NCI-H460 (cell line): ENCODE measurements around the gene PLTP. TPM values are rescaled to one million over a fixed set of nuclear protein-coding genes. Genes with fewer than 3 reads are reported as not detected.
"Not testable (repeated sequence)": the region's sequence is repeated elsewhere in the genome, so short reads cannot be mapped to it uniquely, and the experiment has no call there.

Experiments
- DNase-seq: peaks from one replicate; pipeline ENCODE4 v3.0.0-alpha.2; 2016; ENCODE audit warnings: low read depth; ENCODE audit errors: extremely low read depth
- total RNA-seq: library from RNA; depleted of rRNA; stranded (reverse); fragments of >200 nt; shearing (Covaris generic); gene quantifications from 2 replicates; pipeline ENCODE4 v1.2.3, GENCODE V29; 2014

Gene PLTP
- total RNA-seq, 1 experiment from 2014 or later = 116 TPM

- no peak for DNase-seq
Observed at GRCh38 chr20:45944965-45945677, 33.2 kb upstream of the PLTP start.

GRCh38 chr20:45944151-45944964 is 32.4 kb upstream of the PLTP start:
- DNase-seq = peak; percentile 51

- DNase-seq = no peak
Observed at GRCh38 chr20:45943613-45944012, 31.7 kb upstream of the PLTP start.

- no peak for DNase-seq
Observed at GRCh38 chr20:45940469-45940868, 28.5 kb upstream of the PLTP start.

- DNase-seq = no peak
Observed at GRCh38 chr20:45940053-45940452, 28.1 kb upstream of the PLTP start.

- no peak for DNase-seq
Observed at GRCh38 chr20:45938727-45939438, 26.9 kb upstream of the PLTP start.

GRCh38 chr20:45937765-45938164 is 25.8 kb upstream of the PLTP start:
- no peak for DNase-seq

- DNase-seq = no peak
Observed at GRCh38 chr20:45935416-45936046, 23.6 kb upstream of the PLTP start.

- peak; percentile 98 for DNase-seq
Observed at GRCh38 chr20:45934586-45935415, 22.8 kb upstream of the PLTP start, which contains the start of gene PCIF1. Gene PCIF1, plus strand, starts transcription at chr20:45934683. Its CDS starts 4,317 bp downstream, at chr20:45939000.

- no peak for DNase-seq
Observed at GRCh38 chr20:45934046-45934585, 22.2 kb upstream of the PLTP start.

GRCh38 chr20:45933266-45934045 is 21.5 kb upstream of the PLTP start:
- peak; percentile 65 for DNase-seq

- DNase-seq = not testable (repeated sequence)
Observed at GRCh38 chr20:45931680-45932079, 19.7 kb upstream of the PLTP start.

- no peak for DNase-seq
Observed at GRCh38 chr20:45927071-45927878, 15.3 kb upstream of the PLTP start.

- DNase-seq = no peak
Observed at GRCh38 chr20:45926731-45927070, 14.7 kb upstream of the PLTP start.

- DNase-seq = no peak
Observed at GRCh38 chr20:45925821-45926506, 14.0 kb upstream of the PLTP start.

- DNase-seq = no peak
Observed at GRCh38 chr20:45924391-45925261, 12.7 kb upstream of the PLTP start.
